ENCODE data around the gene CDKN1B.

CDKN1B gene

GRCh38 chr12:12749433-12749832 is 32.3 kb downstream of the CDKN1B start:
- no peak for TF ChIP-seq CTCF (IDR thresholded peaks at IDR 0.05; ENCODE audit: low read depth, low read length, missing control alignments)
- DNase-seq (ENCODE audit: low read depth): no peak
- H3K4me3 ChIP-seq (ENCODE audit: low read depth, low read length): no peak overlapping the region

GRCh38 chr12:12755923-12756322 is 38.8 kb downstream of the CDKN1B start:
- no peak for TF ChIP-seq CTCF (IDR thresholded peaks at IDR 0.05; ENCODE audit: low read depth, low read length, missing control alignments)
- no peak overlapping the region for H3K4me3 ChIP-seq (ENCODE audit: low read depth, low read length)
- DNase-seq (ENCODE audit: low read depth): no peak

GRCh38 chr12:12757121-12757520 is 40.0 kb downstream of the CDKN1B start:
- DNase-seq (ENCODE audit: low read depth): no peak
- H3K4me3 ChIP-seq (ENCODE audit: low read depth, low read length): no peak overlapping the region
- TF ChIP-seq CTCF (IDR thresholded peaks at IDR 0.05; ENCODE audit: low read depth, low read length, missing control alignments): no peak

- no peak for TF ChIP-seq CTCF (IDR thresholded peaks at IDR 0.05; ENCODE audit: low read depth, low read length, missing control alignments)
- DNase-seq (ENCODE audit: low read depth): no peak
- no peak overlapping the region for H3K4me3 ChIP-seq (ENCODE audit: low read depth, low read length)
Observed at GRCh38 chr12:12759234-12759915, 42.2 kb downstream of the CDKN1B start.

- no peak for TF ChIP-seq CTCF (IDR thresholded peaks at IDR 0.05; ENCODE audit: low read depth, low read length, missing control alignments)
- no peak overlapping the region for H3K4me3 ChIP-seq (ENCODE audit: low read depth, low read length)
- no peak for DNase-seq (ENCODE audit: low read depth)
Observed at GRCh38 chr12:12764824-12765223, 47.7 kb downstream of the CDKN1B start.

- no peak overlapping the region for H3K4me3 ChIP-seq (ENCODE audit: low read depth, low read length)
- TF ChIP-seq CTCF (IDR thresholded peaks at IDR 0.05; ENCODE audit: low read depth, low read length, missing control alignments): no peak
- DNase-seq (ENCODE audit: low read depth): no peak
Observed at GRCh38 chr12:12770262-12770661, 53.1 kb downstream of the CDKN1B start.
